Colonic mucosa (tissue), 4 donors: ENCODE data around the gene E2F4. TPM values are rescaled to one million over a fixed set of nuclear protein-coding genes. Genes with fewer than 3 reads are reported as not detected.

Experiments used
- DNase-seq: peaks from one replicate; pipeline ENCODE4 v3.0.0-alpha.2; 2020
- H3K27ac ChIP-seq: fragments of 200-600 bp; one replicate; pipeline ENCODE4 v1.8.0; 2021
- H3K27me3 ChIP-seq: fragments of 200-600 bp; one replicate; pipeline ENCODE4 v1.8.0; 2021
- H3K36me3 ChIP-seq: fragments of 200-600 bp; one replicate; pipeline ENCODE4 v1.8.0; 2021
- H3K4me1 ChIP-seq: fragments of 200-600 bp; one replicate; pipeline ENCODE4 v1.8.0; 2021; ENCODE audit warnings: mild to moderate bottlenecking
- H3K4me3 ChIP-seq: fragments of 200-600 bp; one replicate; pipeline ENCODE4 v1.8.0; 2021
- H3K9ac ChIP-seq, 2 donors: one replicate each; pipeline ENCODE4 v1.7.0; 2013; ENCODE audit warnings: control low read depth in 2 of 2, low read depth in 2 of 2, low read length in 2 of 2
- H3K9me3 ChIP-seq: fragments of 200-600 bp; one replicate; pipeline ENCODE4 v1.8.0; 2021
- CTCF ChIP-seq: fragments of 200-600 bp; IDR thresholded peaks from one replicate; pipeline ENCODE4 v1.8.0; 2022; ENCODE audit warnings: antibody characterized with exemption, mild to moderate bottlenecking
- intact Hi-C: fragments of 100-400 bp; cut with DNase I; formaldehyde crosslinking; loops from one replicate; pipeline ENCODE4 v1.14.1; 2022
- total RNA-seq, 2 donors: library from RNA; stranded (reverse); fragmentation: NEBNext Ultra II Directional in 1 of 2; extraction: Animal tissue kit (Norgen Biotek cat#: 25700) in 1 of 2; gene quantifications; one replicate each; pipeline ENCODE4 v1.2.1, GENCODE V29; 2021
- donor health status: healthy.
- donor health status: DM: no; HTN: no; CAD: no.
- donor health status: DM: no; HTN: no; CAD: no.

Gene E2F4
- total RNA-seq, 2 donors from 2014 or later: 53.3 to 89.0 TPM

- Histone ChIP-seq H3K4me1 (peaks cover 6% of the 10 kb centered on the region), H3K9ac (peak overlapping the region; percentile 48 to 71), H3K36me3 (peaks cover 22% of the 10 kb centered on the region), H3K4me3 (no peak overlapping the region), H3K27ac (peak overlapping the region; percentile 96), H3K27me3 (no peaks in the 10 kb centered on the region), H3K9me3 (no peaks in the 10 kb centered on the region)
- peak; percentile 69 for TF ChIP-seq CTCF
- intact Hi-C loops: loop anchor here (5.0 kb wide), 1 partner anchor 84 kb away; no protein-coding TSS in a partner anchor
- peak; percentile 80 for DNase-seq
These were observed 6.3 kb downstream of the E2F4 start for GRCh38 chr16:67198238-67198734.

- peak; percentile 42 for TF ChIP-seq CTCF
- no peaks in the 10 kb centered on the region for H3K4me1 ChIP-seq
- intact Hi-C loops: loop anchor here (5.0 kb wide), 1 partner anchor 83 kb away; no protein-coding TSS in a partner anchor
- H3K27me3 ChIP-seq: no peaks in the 10 kb centered on the region
- peak within 1 kb of the TSS; percentile 54 for H3K4me3 ChIP-seq
- peak within 1 kb of the TSS; percentile 96 for H3K27ac ChIP-seq
- DNase-seq: peak; percentile 89
- peaks cover 22% of the 10 kb centered on the region for H3K36me3 ChIP-seq
- peak within 1 kb of the TSS; percentile 76 to 84 for H3K9ac ChIP-seq
- no peaks in the 10 kb centered on the region for H3K9me3 ChIP-seq
These were observed 7.3 kb downstream of the E2F4 start, which contains the start of gene ELMO3 for GRCh38 chr16:67199011-67199807. TSS of gene ELMO3 (plus strand) at chr16:67199131. CDS start at chr16:67199327, 196 bp downstream.

- H3K36me3 ChIP-seq: peaks cover 22% of the 10 kb centered on the region
These were observed 7.8 kb downstream of the E2F4 start for GRCh38 chr16:67199808-67200198.

GRCh38 chr16:67200491-67200890 lies 8.5 kb downstream of the E2F4 start:
- TF ChIP-seq CTCF: no peak
- intact Hi-C loops: no loop called here
- Histone ChIP-seq H3K9ac (peak overlapping the region; percentile 3 to 46), H3K27ac (no peak overlapping the region), H3K36me3 (peaks cover 18% of the 10 kb centered on the region), H3K4me3 (peak overlapping the region; percentile 54), H3K4me1 (no peaks in the 10 kb centered on the region), H3K27me3 (no peaks in the 10 kb centered on the region), H3K9me3 (no peaks in the 10 kb centered on the region)
- no peak for DNase-seq

More at GRCh38 chr16:67199808-67200198, 7.8 kb downstream of the E2F4 start:
- no peak for TF ChIP-seq CTCF
- DNase-seq: peak; percentile 70
- H3K4me1 ChIP-seq: no peaks in the 10 kb centered on the region
- peak overlapping the region; percentile 54 for H3K4me3 ChIP-seq
- peak overlapping the region; percentile 96 for H3K27ac ChIP-seq
- H3K27me3 ChIP-seq: no peaks in the 10 kb centered on the region
- intact Hi-C loops: loop anchor here (5.0 kb wide), 1 partner anchor 82 kb away; no protein-coding TSS in a partner anchor
- H3K9ac ChIP-seq: peak overlapping the region; percentile 39 to 76
- H3K9me3 ChIP-seq: no peaks in the 10 kb centered on the region

GRCh38 chr16:67201411-67202345 lies 9.7 kb downstream of the E2F4 start:
- Histone ChIP-seq H3K4me1 (no peaks in the 10 kb centered on the region), H3K9ac (no peak overlapping the region)

More at GRCh38 chr16:67201411-67202345, 9.7 kb downstream of the E2F4 start:
- H3K9me3 ChIP-seq: no peaks in the 10 kb centered on the region
- DNase-seq: no peak
- no peak overlapping the region for H3K4me3 ChIP-seq
- intact Hi-C loops: no loop called here
- H3K27ac ChIP-seq: no peak overlapping the region
- no peaks in the 10 kb centered on the region for H3K27me3 ChIP-seq
- TF ChIP-seq CTCF: no peak
- H3K36me3 ChIP-seq: peaks cover 6% of the 10 kb centered on the region
